B cell (primary cell): ENCODE data around the gene CEP128. TPM values are rescaled to one million over a fixed set of nuclear protein-coding genes. Genes with fewer than 3 reads are reported as not detected.

Source experiments
- ATAC-seq: fragments of 200-7000 bp; cut with Tn5 transposase; one replicate; pipeline ENCODE4 v1.10.0; 2021; ENCODE audit warnings: low read depth, mild to moderate bottlenecking, moderate number of reproducible peaks, moderate library complexity
- CTCF ChIA-PET: fragments of 350-600 bp; sonication (Branson Sonifier 250); formaldehyde crosslinking; loops from one replicate; lab custom pipeline; 2021; ENCODE audit warnings: antibody characterized with exemption, inconsistent platforms; lab: Charles Lee
- POLR2A ChIA-PET: fragments of 350-600 bp; sonication (Branson Sonifier 250); formaldehyde crosslinking; loops from one replicate; lab custom pipeline; 2021; ENCODE audit warnings: antibody characterized with exemption; lab: Charles Lee
- DNase-seq: peaks from one replicate; pipeline ENCODE4 v3.0.0; 2013
- H2AFZ ChIP-seq: 2 replicates; pipeline ENCODE4 v1.6.1; 2012; ENCODE audit warnings: mild to moderate bottlenecking, low read depth, low read length; ENCODE audit not compliant: insufficient read depth, poor library complexity, severe bottlenecking
- H3K27ac ChIP-seq, 2 donors: 1 replicate in 1 of 2; 2 replicates in 1 of 2; pipeline ENCODE4 v1.5.1; 2012 to 2013; ENCODE audit warnings: low read length in 2 of 2, mild to moderate bottlenecking in 2 of 2, moderate library complexity in 1 of 2
- H3K27me3 ChIP-seq, 4 experiments: fragments of 200-600 bp in 1 of 4; sonication (generic) in 1 of 4; replicated peaks in 1 of 4; 1 replicate in 2 of 4; 2 replicates in 2 of 4; pipeline versions ENCODE4 v1.6.1 to v1.7.0; 2013 to 2016; ENCODE audit warnings: low read length in 3 of 4, mild to moderate bottlenecking in 2 of 4, mixed read lengths in 1 of 4, moderate library complexity in 1 of 4; ENCODE audit not compliant: insufficient read depth in 4 of 4, control insufficient read depth in 3 of 4; ENCODE audit errors: control extremely low read depth in 1 of 4
- H3K36me3 ChIP-seq, 2 experiments: replicated peaks in 1 of 2; 1 replicate in 1 of 2; 2 replicates in 1 of 2; pipeline versions ENCODE4 v1.6.1 to v1.7.1; 2013; ENCODE audit warnings: low read length in 1 of 2; ENCODE audit not compliant: insufficient read depth in 2 of 2, control insufficient read depth in 1 of 2; ENCODE audit errors: control extremely low read depth in 1 of 2, extremely low read depth in 1 of 2
- H3K4me1 ChIP-seq, 2 donors: fragments of 200-600 bp in 1 of 2; sonication (generic) in 1 of 2; 1 replicate in 1 of 2; 2 replicates in 1 of 2; pipeline versions ENCODE4 v1.5.1 to v1.6.1; 2013 to 2017; ENCODE audit warnings: low read length in 2 of 2; ENCODE audit not compliant: control insufficient read depth in 2 of 2, insufficient read depth in 2 of 2
- H3K4me2 ChIP-seq: replicated peaks from 2 replicates; pipeline ENCODE3; 2012; ENCODE audit warnings: mild to moderate bottlenecking, low read depth, low read length; ENCODE audit not compliant: poor library complexity, severe bottlenecking
- H3K4me3 ChIP-seq, 5 experiments: fragments of 200-600 bp in 1 of 5; sonication (generic) in 1 of 5; 1 replicate in 3 of 5; 2 replicates in 2 of 5; pipeline versions ENCODE4 v1.5.1 to v1.7.0; 2011 to 2016; ENCODE audit warnings: low read length in 4 of 5, mild to moderate bottlenecking in 4 of 5, low read depth in 2 of 5, control low read depth in 1 of 5, moderate library complexity in 1 of 5; ENCODE audit not compliant: insufficient read depth in 1 of 5; ENCODE audit errors: control extremely low read depth in 1 of 5, extremely low read depth in 1 of 5
- H3K79me2 ChIP-seq: fragments of 200-600 bp; sonication (generic); one replicate; pipeline ENCODE4 v1.6.0; 2016; ENCODE audit warnings: low read length; ENCODE audit not compliant: control insufficient read depth, insufficient read depth
- H3K9ac ChIP-seq: fragments of 200-600 bp; sonication (generic); 2 replicates; pipeline ENCODE4 v1.6.1; 2017; ENCODE audit warnings: mild to moderate bottlenecking, low read length, moderate library complexity
- H3K9me3 ChIP-seq, 3 donors: one replicate each; pipeline versions ENCODE4 v1.6.1 to v1.7.1; 2013; ENCODE audit warnings: low read length in 2 of 3; ENCODE audit not compliant: control insufficient read depth in 2 of 3, insufficient read depth in 1 of 3; ENCODE audit errors: control extremely low read depth in 1 of 3
- H4K20me1 ChIP-seq: 2 replicates; pipeline ENCODE4 v1.6.0; 2012; ENCODE audit warnings: mild to moderate bottlenecking, low read length; ENCODE audit not compliant: insufficient read depth, control insufficient read depth, poor library complexity, severe bottlenecking
- H3K27ac Mint-ChIP-seq: one replicate; pipeline ENCODE4 v1.8.0; 2021; ENCODE audit warnings: mixed read lengths
- H3K27me3 Mint-ChIP-seq: one replicate; pipeline ENCODE4 v1.8.0; 2021; ENCODE audit warnings: mixed read lengths
- H3K4me1 Mint-ChIP-seq: one replicate; pipeline ENCODE4 v1.8.0; 2021; ENCODE audit warnings: mixed read lengths
- H3K4me3 Mint-ChIP-seq: one replicate; pipeline ENCODE4 v1.8.0; 2021; ENCODE audit warnings: mixed read lengths
- H3K9me3 Mint-ChIP-seq: one replicate; pipeline ENCODE4 v1.8.0; 2022; ENCODE audit warnings: mixed read lengths; ENCODE audit not compliant: insufficient read depth
- EZH2 ChIP-seq: IDR thresholded peaks from 2 replicates; pipeline ENCODE4 v1.6.1; 2012; ENCODE audit warnings: borderline replicate concordance, low read depth, mild to moderate bottlenecking, moderate library complexity, low read length; ENCODE audit not compliant: insufficient read depth, poor library complexity, severe bottlenecking
- WGBS: methylation state at CpG from one replicate; pipeline ENCODE4 v1.1.5; 2013; ENCODE audit warnings: missing lambda C conversion rate; ENCODE audit not compliant: insufficient coverage; 5-methylcytosine and 5-hydroxymethylcytosine counted together
- intact Hi-C: fragments of 100-400 bp; cut with micrococcal nuclease; formaldehyde crosslinking; loops from one replicate; pipeline ENCODE4 v1.10.0; 2022
- polyA plus RNA-seq: library from polyadenylated mRNA; depleted of rRNA; stranded (reverse); fragments of >200 nt; gene quantifications from 2 replicates; pipeline ENCODE4 v1.2.3, GENCODE V29; 2012
- total RNA-seq, 2 donors: library from RNA; stranded (reverse); fragments of 120-200 nt in 1 of 2; gene quantifications; 1 replicate in 1 of 2; 2 replicates in 1 of 2; pipeline versions ENCODE4 v1.2.3 to v1.2.4, GENCODE V29; 2013 to 2022
- TF ChIP-seq, protein P1 (sequence below): fragments of 200-600 bp; IDR thresholded peaks from one replicate; pipeline ENCODE4 v1.8.0; 2022; ENCODE audit warnings: antibody characterized with exemption, mild to moderate bottlenecking

CEP128 gene
- total and polyA plus RNA-seq, 2 donors (not counting 1 experiment from before 2014, with no cell fraction given): 1.1 to 31.6 TPM

DNA sequence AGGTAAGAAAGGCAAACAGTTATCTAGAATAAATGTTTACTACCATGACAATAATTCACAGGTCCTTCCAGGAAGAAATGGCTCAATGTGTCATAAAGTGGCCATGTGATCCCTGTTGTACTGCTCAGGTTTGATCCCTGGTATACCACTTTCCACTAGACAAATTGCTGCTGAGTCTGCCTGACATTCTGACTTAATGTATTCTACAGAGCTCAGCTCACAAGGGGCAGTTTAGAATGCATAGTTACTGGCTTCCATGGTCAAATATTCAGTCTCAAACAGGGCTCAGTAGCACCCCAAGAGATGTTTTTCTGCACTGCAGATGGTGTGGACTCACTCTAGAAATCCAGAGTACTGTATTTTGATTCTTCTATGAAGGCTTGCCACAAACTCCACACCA is 35.7 kb upstream of the CEP128 start:
- Histone ChIP-seq H2AFZ (no peak overlapping the region), H3K9me3 (no peaks in the 10 kb centered on the region), H3K4me1 (no peaks in the 10 kb centered on the region), H3K79me2 (no peaks in the 10 kb centered on the region), H3K4me3 (no peak overlapping the region), H3K27me3 (no peaks in the 10 kb centered on the region), H3K36me3 (no peaks in the 10 kb centered on the region), H3K9ac (no peak overlapping the region), H4K20me1 (no peaks in the 10 kb centered on the region), H3K4me2 (no peak overlapping the region), H3K27ac (no peak overlapping the region)
- intact Hi-C loops: no loop called here
- no peak for TF ChIP-seq EZH2
- TF ChIP-seq, protein P1, sequence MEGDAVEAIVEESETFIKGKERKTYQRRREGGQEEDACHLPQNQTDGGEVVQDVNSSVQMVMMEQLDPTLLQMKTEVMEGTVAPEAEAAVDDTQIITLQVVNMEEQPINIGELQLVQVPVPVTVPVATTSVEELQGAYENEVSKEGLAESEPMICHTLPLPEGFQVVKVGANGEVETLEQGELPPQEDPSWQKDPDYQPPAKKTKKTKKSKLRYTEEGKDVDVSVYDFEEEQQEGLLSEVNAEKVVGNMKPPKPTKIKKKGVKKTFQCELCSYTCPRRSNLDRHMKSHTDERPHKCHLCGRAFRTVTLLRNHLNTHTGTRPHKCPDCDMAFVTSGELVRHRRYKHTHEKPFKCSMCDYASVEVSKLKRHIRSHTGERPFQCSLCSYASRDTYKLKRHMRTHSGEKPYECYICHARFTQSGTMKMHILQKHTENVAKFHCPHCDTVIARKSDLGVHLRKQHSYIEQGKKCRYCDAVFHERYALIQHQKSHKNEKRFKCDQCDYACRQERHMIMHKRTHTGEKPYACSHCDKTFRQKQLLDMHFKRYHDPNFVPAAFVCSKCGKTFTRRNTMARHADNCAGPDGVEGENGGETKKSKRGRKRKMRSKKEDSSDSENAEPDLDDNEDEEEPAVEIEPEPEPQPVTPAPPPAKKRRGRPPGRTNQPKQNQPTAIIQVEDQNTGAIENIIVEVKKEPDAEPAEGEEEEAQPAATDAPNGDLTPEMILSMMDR: no peak
- Mint-ChIP-seq H3K4me1 (no peaks in the 10 kb centered on the region), H3K27me3 (peaks cover 17% of the 10 kb centered on the region), H3K4me3 (no peak overlapping the region), H3K9me3 (no peaks in the 10 kb centered on the region), H3K27ac (no peak overlapping the region)
- POLR2A ChIA-PET: interaction anchor here (0.7 to 1.1 kb wide), 2 partner anchors 8 to 18 kb away, joined by 3 to 8 read pairs; no protein-coding TSS in a partner anchor
- DNase-seq (no peak), ATAC-seq (no peak)
- CTCF ChIA-PET: interaction anchor here (1.0 to 9.6 kb wide), 4 partner anchors 9 to 23 kb away, joined by 3 to 87 read pairs (median 4); no protein-coding TSS in a partner anchor

DNA sequence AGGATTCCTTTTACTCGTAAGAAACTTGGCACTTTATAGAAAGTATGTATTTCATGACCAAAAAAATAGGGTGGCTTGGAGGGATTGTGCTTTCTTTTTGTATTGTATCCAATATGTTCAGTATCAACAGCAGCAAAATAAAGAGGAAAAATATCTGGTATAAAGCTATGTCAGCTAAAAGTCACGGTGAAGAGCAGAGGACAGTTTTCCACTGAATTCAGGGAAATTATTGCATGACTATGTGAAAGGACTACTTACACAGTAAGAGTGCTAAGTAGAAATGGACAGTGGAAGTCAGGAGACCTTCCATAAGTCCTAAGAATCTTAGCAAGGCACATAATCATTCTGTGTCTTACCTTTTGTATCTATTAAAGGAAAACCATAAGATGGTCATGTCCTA is 33.1 kb upstream of the CEP128 start:
- H3K36me3 ChIP-seq: no peaks in the 10 kb centered on the region
- Mint-ChIP-seq H3K9me3 (no peaks in the 10 kb centered on the region), H3K4me3 (no peak overlapping the region), H3K4me1 (no peaks in the 10 kb centered on the region), H3K27ac (no peak overlapping the region), H3K27me3 (peaks cover 16% of the 10 kb centered on the region)
- H2AFZ ChIP-seq: no peak overlapping the region
- TF ChIP-seq EZH2: no peak
- TF ChIP-seq, protein P1: no peak
- DNase-seq (no peak), ATAC-seq (no peak)
- POLR2A ChIA-PET: no interaction called here
- no peaks in the 10 kb centered on the region for H3K9me3 ChIP-seq
- no peak overlapping the region for H3K4me3 ChIP-seq
- no peak overlapping the region for H3K9ac ChIP-seq
- H3K79me2 ChIP-seq: no peaks in the 10 kb centered on the region
- no CpG with 5 or more reads among the region's 2 CpGs for WGBS
- H4K20me1 ChIP-seq: no peaks in the 10 kb centered on the region
- CTCF ChIA-PET: interaction anchor here (9.6 kb wide), 1 partner anchor 12 kb away, joined by 87 read pairs; no protein-coding TSS in a partner anchor
- H3K27me3 ChIP-seq: no peaks in the 10 kb centered on the region
- H3K4me2 ChIP-seq: no peak overlapping the region
- H3K27ac ChIP-seq: no peak overlapping the region
- intact Hi-C loops: no loop called here
- H3K4me1 ChIP-seq: no peaks in the 10 kb centered on the region
